DND-41 (cell line): ENCODE results near the gene MYOM3.

Source experiments
- ATAC-seq: fragments of 200-7000 bp; cut with Tn5 transposase; 3 replicates; pipeline ENCODE4 v1.9.1; 2021; ENCODE audit warnings: low read depth; ENCODE audit not compliant: insufficient read depth
- DNase-seq: peaks from one replicate; pipeline ENCODE4 v3.0.0-alpha.2; 2020
- H2AFZ ChIP-seq: 2 replicates; pipeline ENCODE4 v1.6.0; 2012; ENCODE audit warnings: low read depth, low read length
- H3K27ac ChIP-seq: 2 replicates; pipeline ENCODE4 v1.5.1; 2012; ENCODE audit warnings: low read length, inconsistent platforms
- H3K27me3 ChIP-seq: fragments of 200-600 bp; sonication (generic); 2 replicates; pipeline ENCODE4 v1.6.0; 2012; ENCODE audit warnings: low read length, mild to moderate bottlenecking, inconsistent platforms; ENCODE audit not compliant: insufficient read depth, poor library complexity
- H3K36me3 ChIP-seq: 2 replicates; pipeline ENCODE4 v1.5.1; 2012; ENCODE audit warnings: low read length, inconsistent platforms; ENCODE audit not compliant: insufficient read depth
- H3K4me1 ChIP-seq: 2 replicates; pipeline ENCODE4 v1.5.1; 2012; ENCODE audit warnings: mild to moderate bottlenecking, low read length; ENCODE audit not compliant: insufficient read depth
- H3K4me2 ChIP-seq: 2 replicates; pipeline ENCODE4 v1.6.0; 2012; ENCODE audit warnings: mild to moderate bottlenecking, moderate library complexity, low read length, inconsistent platforms; ENCODE audit not compliant: insufficient read depth
- H3K4me3 ChIP-seq, 2 experiments: fragments of 200-600 bp in 1 of 2; shearing (Covaris generic) in 1 of 2; 2 replicates each; pipeline ENCODE4 v1.5.1; 2012 to 2016; ENCODE audit warnings: inconsistent platforms in 2 of 2, low read length in 2 of 2, mild to moderate bottlenecking in 2 of 2, low read depth in 1 of 2, moderate library complexity in 1 of 2
- H3K79me2 ChIP-seq: 2 replicates; pipeline ENCODE4 v1.6.0; 2012; ENCODE audit warnings: low read length, inconsistent platforms; ENCODE audit not compliant: insufficient read depth
- H3K9ac ChIP-seq: 2 replicates; pipeline ENCODE4 v1.6.0; 2012; ENCODE audit warnings: low read depth, mild to moderate bottlenecking, inconsistent platforms, low read length, moderate library complexity
- H3K9me3 ChIP-seq: 2 replicates; pipeline ENCODE4 v1.5.1; 2012; ENCODE audit warnings: low read length, moderate library complexity, mild to moderate bottlenecking, inconsistent platforms; ENCODE audit not compliant: insufficient read depth, severe bottlenecking
- H4K20me1 ChIP-seq: 2 replicates; pipeline ENCODE4 v1.6.0; 2012; ENCODE audit warnings: low read length; ENCODE audit not compliant: insufficient read depth
- EZH2 ChIP-seq: IDR thresholded peaks from 3 replicates; pipeline ENCODE4 v1.6.1; 2012; ENCODE audit warnings: borderline replicate concordance, low read depth, mild to moderate bottlenecking, moderate library complexity, low read length, inconsistent platforms; ENCODE audit not compliant: severe bottlenecking
- TF ChIP-seq, protein P1 (sequence below): IDR thresholded peaks from 2 replicates; pipeline ENCODE4 v1.5.1; 2012; ENCODE audit warnings: borderline replicate concordance, low read length, moderate library complexity, mild to moderate bottlenecking; ENCODE audit not compliant: poor library complexity, severe bottlenecking; ENCODE audit errors: extremely low read depth

MYOM3 gene

DNA sequence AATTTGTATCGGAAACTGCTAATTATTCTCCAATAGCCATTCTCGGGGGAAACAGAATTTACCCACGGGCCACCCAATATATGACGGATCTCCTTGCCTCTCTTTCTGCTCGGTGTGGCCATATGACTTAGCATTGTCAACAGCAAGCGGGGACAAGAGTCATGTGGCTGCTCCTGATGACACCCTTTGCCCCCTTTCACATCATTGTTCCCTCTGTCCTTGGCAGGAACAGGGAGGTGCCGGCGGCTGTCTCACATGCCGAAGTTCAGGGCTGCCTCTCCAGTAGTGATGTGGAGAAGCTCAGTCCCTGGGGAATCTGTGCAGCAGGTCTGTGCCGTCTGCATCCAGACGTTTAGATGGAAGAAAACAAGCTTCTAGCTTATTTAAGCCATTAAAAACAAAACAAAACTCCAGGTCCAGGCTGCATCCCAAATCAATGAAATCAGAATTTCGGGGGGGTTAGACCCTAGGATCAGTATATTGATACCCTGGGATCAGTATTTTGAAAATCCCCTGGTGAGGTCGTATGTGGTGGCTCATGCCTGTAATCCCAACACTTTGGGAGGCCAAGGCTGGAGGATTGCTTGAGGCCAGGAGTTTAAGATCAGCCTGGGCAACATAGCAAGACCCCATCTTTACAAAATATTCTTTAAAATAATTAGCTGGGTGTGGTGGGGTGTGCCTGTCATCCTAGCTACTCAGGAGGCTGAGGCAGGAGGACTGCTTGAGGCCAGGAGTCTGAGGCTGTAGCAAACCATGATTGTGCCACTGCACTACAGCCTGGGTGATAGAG is 10.8 kb downstream of the MYOM3 start:
- ATAC-seq (no peak), DNase-seq (no peak)
- H3K4me1 ChIP-seq = no peaks in the 10 kb centered on the region
- no peak overlapping the region for H3K9ac ChIP-seq
- H3K36me3 ChIP-seq = no peaks in the 10 kb centered on the region
- no peak overlapping the region for H3K4me2 ChIP-seq
- H3K27me3 ChIP-seq = peaks cover 4% of the 10 kb centered on the region
- H4K20me1 ChIP-seq = 0 out of 2 replicates have a peak, but pooled peaks cover 5% of the 10 kb centered on the region
- no peak for TF ChIP-seq EZH2
- TF ChIP-seq, protein P1, sequence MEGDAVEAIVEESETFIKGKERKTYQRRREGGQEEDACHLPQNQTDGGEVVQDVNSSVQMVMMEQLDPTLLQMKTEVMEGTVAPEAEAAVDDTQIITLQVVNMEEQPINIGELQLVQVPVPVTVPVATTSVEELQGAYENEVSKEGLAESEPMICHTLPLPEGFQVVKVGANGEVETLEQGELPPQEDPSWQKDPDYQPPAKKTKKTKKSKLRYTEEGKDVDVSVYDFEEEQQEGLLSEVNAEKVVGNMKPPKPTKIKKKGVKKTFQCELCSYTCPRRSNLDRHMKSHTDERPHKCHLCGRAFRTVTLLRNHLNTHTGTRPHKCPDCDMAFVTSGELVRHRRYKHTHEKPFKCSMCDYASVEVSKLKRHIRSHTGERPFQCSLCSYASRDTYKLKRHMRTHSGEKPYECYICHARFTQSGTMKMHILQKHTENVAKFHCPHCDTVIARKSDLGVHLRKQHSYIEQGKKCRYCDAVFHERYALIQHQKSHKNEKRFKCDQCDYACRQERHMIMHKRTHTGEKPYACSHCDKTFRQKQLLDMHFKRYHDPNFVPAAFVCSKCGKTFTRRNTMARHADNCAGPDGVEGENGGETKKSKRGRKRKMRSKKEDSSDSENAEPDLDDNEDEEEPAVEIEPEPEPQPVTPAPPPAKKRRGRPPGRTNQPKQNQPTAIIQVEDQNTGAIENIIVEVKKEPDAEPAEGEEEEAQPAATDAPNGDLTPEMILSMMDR = no peak
- H2AFZ ChIP-seq = no peak overlapping the region
- no peaks in the 10 kb centered on the region for H3K79me2 ChIP-seq
- H3K27ac ChIP-seq = no peak overlapping the region
- no peaks in the 10 kb centered on the region for H3K9me3 ChIP-seq
- no peak overlapping the region for H3K4me3 ChIP-seq

DNA sequence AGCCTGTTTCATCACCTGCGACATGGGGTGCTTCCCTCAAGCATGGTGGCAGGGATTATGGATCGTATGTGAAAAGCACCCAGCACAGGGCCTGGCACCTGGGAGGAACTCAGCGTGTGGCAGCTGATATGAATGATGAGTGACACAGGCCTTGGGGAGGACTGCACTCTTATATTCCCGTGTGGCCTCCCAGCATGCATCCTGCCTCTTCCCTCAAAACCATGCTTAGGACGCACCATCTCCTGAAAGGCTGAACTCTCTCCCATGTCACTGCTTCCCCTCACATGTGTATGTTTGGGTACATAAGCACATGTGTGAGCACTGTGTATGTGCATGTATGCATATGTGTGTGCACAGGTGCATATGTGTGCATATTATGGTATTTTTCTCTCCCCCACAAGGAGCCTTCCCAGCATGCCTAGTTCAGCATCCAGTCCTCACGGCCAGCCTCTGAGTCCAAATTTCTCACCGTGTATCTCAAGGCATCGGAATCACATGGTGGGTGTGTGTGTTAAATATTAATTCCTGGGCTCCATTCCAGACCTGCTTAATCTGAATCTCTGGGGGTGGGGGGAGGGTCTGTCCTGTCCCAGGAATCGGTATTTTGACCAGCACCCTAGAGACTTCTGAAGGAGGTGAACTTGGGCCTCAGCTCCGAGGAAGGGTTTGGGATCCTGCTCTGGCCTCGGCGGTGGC is 12.8 kb downstream of the MYOM3 start:
- Histone ChIP-seq H3K36me3 (no peaks in the 10 kb centered on the region), H3K9me3 (no peaks in the 10 kb centered on the region), H3K4me1 (no peaks in the 10 kb centered on the region), H4K20me1 (peaks cover 5% of the 10 kb centered on the region; the same call in 1 of the 2 replicates), H3K27me3 (peaks cover 4% of the 10 kb centered on the region), H3K4me2 (no peak overlapping the region), H3K9ac (no peak overlapping the region), H3K4me3 (no peak overlapping the region), H3K79me2 (no peaks in the 10 kb centered on the region), H3K27ac (no peak overlapping the region), H2AFZ (no peak overlapping the region)
- ATAC-seq (no peak), DNase-seq (no peak)
- no peak for TF ChIP-seq EZH2
- TF ChIP-seq, protein P1 = no peak

DNA sequence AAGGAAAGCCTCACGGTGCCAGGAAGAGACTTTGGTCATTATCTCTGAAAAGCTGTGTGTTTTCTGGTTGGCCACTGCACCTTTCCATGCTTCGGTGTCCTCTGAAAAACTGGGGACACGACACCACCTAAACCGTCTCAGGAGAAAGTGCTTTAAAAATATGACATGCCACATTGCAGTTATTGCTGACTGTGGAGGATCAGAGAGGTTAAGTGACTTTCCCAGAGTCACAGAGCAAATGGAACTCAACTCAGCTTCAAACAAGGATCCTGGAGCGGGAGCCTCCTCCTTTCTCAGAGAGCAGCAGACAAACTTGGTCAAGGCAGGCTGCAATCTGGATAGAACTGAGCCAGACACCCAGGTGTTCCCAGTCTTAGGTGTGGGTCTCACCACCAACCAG is 13.8 kb downstream of the MYOM3 start:
- no peak overlapping the region for H2AFZ ChIP-seq
- no peaks in the 10 kb centered on the region for H3K79me2 ChIP-seq
- H4K20me1 ChIP-seq = peaks cover 5% of the 10 kb centered on the region; the same call in 1 of the 2 replicates
- no peaks in the 10 kb centered on the region for H3K9me3 ChIP-seq
- TF ChIP-seq, protein P1 = no peak
- TF ChIP-seq EZH2 = no peak
- H3K27ac ChIP-seq = no peak overlapping the region
- no peaks in the 10 kb centered on the region for H3K36me3 ChIP-seq
- H3K27me3 ChIP-seq = no peaks in the 10 kb centered on the region
- H3K4me3 ChIP-seq = no peak overlapping the region
- H3K9ac ChIP-seq = no peak overlapping the region
- H3K4me2 ChIP-seq = no peak overlapping the region
- H3K4me1 ChIP-seq = no peaks in the 10 kb centered on the region
- no peak for ATAC-seq
- no peak for DNase-seq
